GM12865 (cell line): ENCODE results near the gene OR2C1.

Experiments used
- DNase-seq: peaks from one replicate; pipeline ENCODE4 v3.0.0; 2010; ENCODE audit warnings: low read depth
- H3K4me3 ChIP-seq: 2 replicates; pipeline ENCODE4 v1.5.1; 2011; ENCODE audit warnings: mild to moderate bottlenecking, low read depth, low read length, control low read depth
- TF ChIP-seq, protein P1 (sequence below): IDR thresholded peaks from 2 replicates; pipeline ENCODE4 v1.5.1; 2011; ENCODE audit warnings: low read length, control low read depth, low read depth, inconsistent platforms; ENCODE audit not compliant: insufficient read depth; ENCODE audit errors: missing control alignments

The OR2C1 gene

DNA sequence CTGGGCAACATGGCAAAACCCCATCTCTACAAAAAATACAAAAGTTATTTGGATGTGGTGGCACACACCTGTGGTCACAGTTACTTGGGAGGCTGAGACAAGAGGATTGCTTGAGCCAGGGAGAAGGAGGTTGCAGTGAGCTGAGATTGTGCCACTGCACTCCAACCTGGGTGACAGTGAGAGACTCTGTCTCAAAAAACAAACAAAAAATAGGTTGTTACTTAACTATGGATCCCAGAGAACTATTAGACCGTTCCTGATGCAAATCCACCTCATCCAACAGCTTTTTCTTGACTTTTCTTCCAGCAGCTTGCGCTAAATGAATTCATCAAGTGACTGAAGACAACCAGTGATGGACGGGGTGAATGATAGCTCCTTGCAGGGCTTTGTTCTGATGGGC lies at the start of gene OR2C1:
OR2C1 (plus strand) TSS at position 301 of the 400 bp plus-strand sequence; CDS start at position 353, 52 bp downstream.
- no peak for DNase-seq
- H3K4me3 ChIP-seq, result no peak within 1 kb of the TSS
- TF ChIP-seq, protein P1, sequence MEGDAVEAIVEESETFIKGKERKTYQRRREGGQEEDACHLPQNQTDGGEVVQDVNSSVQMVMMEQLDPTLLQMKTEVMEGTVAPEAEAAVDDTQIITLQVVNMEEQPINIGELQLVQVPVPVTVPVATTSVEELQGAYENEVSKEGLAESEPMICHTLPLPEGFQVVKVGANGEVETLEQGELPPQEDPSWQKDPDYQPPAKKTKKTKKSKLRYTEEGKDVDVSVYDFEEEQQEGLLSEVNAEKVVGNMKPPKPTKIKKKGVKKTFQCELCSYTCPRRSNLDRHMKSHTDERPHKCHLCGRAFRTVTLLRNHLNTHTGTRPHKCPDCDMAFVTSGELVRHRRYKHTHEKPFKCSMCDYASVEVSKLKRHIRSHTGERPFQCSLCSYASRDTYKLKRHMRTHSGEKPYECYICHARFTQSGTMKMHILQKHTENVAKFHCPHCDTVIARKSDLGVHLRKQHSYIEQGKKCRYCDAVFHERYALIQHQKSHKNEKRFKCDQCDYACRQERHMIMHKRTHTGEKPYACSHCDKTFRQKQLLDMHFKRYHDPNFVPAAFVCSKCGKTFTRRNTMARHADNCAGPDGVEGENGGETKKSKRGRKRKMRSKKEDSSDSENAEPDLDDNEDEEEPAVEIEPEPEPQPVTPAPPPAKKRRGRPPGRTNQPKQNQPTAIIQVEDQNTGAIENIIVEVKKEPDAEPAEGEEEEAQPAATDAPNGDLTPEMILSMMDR, result no peak

DNA sequence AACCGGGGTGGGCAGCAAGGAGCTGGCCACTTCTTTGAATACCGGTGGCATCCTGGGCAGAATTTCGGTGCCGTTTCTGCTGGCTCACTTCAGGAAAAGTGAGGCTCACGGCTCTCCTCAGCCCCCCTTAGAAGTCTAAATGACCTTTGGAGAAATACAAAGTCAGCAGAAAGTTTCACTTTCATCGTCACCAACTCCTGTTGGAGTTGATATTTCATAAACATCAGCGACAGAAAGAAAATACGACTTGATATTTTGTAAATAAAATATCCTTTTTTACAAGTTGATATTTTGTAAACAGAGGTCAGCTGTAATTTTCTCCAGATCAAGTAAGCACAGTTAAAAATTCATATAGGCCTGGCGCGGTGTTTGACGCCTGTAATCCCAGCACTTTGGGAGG lies 49.6 kb upstream of the OR2C1 start:
- DNase-seq, result no peak
- TF ChIP-seq, protein P1, result no peak
- H3K4me3 ChIP-seq, result peak overlapping the region; percentile 88

DNA sequence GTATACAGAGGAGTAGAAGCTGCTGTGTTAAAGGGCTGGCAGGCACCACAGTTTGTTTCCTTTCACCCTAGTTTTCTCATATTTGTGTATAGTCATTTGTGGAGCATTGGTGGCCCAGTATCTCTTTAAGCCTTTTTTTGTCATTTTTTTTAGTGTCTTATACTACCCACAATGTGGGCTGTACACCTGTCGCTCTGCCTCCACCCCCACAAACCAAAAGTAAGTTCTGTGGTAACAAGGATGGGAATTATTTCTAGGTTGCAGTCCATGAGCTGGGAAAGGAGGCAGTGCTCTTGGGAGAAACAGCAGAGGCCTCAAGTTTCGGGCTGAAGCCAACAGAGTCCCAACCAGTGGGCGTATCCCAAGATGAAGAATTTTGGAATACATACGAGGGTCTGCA lies 44.2 kb upstream of the OR2C1 start:
- no peak for DNase-seq
- TF ChIP-seq, protein P1, result no peak
- H3K4me3 ChIP-seq, result no peak overlapping the region

DNA sequence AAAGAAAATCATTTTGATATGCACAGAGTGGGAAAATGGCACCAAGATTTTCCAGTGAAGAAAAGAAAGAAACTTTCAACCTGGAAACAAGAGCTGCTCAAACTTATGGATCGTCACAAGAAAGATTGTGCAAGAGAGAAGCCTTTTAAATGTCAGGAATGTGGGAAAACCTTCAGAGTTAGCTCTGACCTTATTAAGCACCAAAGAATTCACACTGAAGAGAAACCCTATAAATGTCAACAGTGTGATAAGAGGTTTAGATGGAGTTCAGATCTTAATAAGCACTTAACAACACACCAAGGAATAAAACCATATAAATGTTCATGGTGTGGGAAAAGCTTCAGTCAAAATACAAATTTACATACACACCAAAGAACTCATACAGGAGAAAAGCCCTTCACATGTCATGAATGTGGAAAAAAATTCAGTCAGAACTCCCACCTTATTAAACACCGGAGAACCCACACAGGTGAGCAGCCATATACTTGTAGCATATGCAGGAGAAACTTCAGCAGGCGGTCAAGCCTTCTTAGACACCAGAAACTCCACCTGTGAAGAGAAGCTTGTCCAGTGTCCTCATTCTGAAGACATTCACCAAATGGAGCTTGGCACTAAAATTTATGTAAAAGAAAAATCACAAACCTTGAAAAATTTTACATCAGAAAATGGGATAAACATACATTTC lies 38.2 kb upstream of the OR2C1 start:
- H3K4me3 ChIP-seq, result no peak overlapping the region
- DNase-seq, result peak; percentile 19
- TF ChIP-seq, protein P1, result no peak

DNA sequence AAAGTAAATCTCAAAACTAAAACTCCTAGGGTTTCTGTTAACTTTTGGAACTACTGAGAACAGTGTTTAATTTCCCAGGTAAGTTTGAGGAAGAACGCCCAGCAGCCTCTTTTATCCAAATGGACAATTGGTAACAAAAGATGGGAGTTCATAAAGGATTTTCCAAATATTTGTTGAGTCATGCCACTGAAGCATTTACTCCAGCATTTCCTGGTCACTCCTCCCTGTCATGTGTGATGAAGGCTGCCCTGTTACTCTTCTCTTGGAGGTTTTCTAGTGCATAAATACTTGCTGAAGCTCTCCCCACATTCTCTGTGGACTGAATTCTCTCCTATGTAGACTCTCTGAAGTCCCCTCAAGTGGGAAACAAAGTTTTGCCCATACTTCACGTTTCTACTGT lies 33.9 kb upstream of the OR2C1 start:
- no peak for DNase-seq
- H3K4me3 ChIP-seq, result no peak overlapping the region
- TF ChIP-seq, protein P1, result no peak

DNA sequence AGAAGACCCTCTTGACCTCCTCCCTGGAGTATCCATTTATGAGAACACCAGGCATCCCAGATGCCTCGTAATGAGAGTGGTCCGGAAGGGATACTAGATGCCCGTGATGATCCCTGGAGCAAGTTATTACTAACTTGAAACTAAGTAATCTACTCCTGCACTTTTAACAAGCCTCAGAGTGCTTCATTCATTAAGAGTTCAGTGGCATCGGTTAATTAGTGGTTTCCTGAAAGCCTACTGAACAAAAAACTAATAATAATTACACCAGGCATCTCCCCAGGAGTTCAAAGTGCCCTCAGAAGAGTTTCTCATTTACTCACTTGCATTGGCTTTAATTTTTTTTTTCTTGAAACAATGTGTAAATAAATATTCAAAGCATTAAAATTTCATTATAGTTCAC lies 28.2 kb upstream of the OR2C1 start:
- no peak overlapping the region for H3K4me3 ChIP-seq
- no peak for DNase-seq
- TF ChIP-seq, protein P1, result no peak

DNA sequence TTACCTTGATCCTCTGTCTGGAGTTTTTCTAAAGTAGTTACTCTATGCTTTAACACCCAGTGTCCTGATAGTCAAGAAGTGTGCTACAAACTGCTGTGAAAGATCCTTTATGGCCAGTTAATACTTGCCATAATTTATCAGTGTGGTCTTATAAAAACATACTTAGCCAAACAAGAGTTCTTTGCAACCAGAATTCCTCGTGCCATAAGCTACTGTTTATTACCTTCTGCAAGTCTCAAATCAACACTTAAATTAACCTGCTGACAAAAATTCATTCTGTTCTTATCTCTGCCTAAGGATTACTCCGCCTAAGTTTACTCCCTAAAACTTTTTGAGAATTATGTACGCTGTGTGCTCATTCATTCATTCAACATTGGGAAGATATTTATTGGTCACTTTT lies 27.6 kb upstream of the OR2C1 start:
- no peak for DNase-seq
- TF ChIP-seq, protein P1, result no peak
- no peak overlapping the region for H3K4me3 ChIP-seq
